ENCODE results near the gene PEDS1. TPM values are rescaled to one million over a fixed set of nuclear protein-coding genes. Genes with fewer than 3 reads are reported as not detected.

PEDS1 gene
- total and polyA plus RNA-seq, 2 of the 8 experiments (the other 6 are each of a cell fraction or from before 2014, with no cell fraction given): 28.9 to 75.9 TPM

DNA sequence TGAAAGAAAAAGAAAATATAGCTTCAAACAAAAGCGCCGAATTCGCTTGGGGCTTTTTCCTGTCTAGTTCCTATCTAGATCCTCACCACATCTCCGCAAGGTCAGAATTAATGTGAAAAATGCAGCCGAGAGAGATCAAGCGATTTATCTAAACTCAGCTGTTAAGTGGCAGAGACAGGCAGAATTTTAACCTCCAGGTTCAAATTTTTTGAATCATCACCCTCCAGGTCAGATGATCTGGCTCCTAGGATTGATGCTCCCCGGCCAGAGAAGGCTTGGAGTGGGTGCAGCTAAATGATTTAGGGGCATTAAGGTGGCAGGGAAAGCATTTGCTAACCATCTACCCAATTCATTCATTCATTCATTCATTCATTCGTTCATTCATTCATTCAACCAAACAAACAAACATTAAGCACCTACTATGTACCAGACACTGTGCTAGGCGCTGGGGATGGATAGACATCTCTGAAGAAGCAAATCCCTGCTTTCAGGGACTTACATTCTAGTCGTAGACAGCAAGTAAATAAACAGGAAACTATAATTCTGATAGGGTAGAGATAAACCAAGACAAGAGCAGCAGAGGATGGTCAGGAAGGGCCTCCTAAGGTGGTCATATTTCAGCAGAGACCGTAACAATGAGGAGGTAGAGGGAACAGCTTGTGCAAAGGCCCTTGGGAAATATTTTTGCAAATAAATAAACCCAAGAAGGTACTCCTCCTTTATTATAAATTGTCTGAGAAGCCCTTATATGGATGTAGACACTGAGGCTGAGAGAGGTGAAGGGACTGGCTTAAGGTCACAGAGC lies 39.9 kb downstream of the PEDS1 start (continued):
- TF ChIP-seq HDAC2 (IDR thresholded peaks at IDR 0.05; ENCODE audit: borderline replicate concordance in 1 of 2, low read depth in 2 of 2, low read length in 2 of 2) (no peak), JUN (IDR thresholded peaks at IDR 0.05; ENCODE audit: low read depth, low read length) (no peak), CBX5 (IDR thresholded peaks at IDR 0.05; ENCODE audit: low read depth, low read length) (no peak), SP1 (IDR thresholded peaks at IDR 0.05; ENCODE audit: low read depth, low read length) (no peak), BCL11A (IDR thresholded peaks at IDR 0.05; ENCODE audit: low read depth in 2 of 2, low read length in 2 of 2) (no peak)
- TF ChIP-seq, protein P1, sequence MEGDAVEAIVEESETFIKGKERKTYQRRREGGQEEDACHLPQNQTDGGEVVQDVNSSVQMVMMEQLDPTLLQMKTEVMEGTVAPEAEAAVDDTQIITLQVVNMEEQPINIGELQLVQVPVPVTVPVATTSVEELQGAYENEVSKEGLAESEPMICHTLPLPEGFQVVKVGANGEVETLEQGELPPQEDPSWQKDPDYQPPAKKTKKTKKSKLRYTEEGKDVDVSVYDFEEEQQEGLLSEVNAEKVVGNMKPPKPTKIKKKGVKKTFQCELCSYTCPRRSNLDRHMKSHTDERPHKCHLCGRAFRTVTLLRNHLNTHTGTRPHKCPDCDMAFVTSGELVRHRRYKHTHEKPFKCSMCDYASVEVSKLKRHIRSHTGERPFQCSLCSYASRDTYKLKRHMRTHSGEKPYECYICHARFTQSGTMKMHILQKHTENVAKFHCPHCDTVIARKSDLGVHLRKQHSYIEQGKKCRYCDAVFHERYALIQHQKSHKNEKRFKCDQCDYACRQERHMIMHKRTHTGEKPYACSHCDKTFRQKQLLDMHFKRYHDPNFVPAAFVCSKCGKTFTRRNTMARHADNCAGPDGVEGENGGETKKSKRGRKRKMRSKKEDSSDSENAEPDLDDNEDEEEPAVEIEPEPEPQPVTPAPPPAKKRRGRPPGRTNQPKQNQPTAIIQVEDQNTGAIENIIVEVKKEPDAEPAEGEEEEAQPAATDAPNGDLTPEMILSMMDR (IDR thresholded peaks at IDR 0.05; ENCODE audit: control extremely low read depth in 1 of 3, insufficient read depth in 1 of 3, low read depth in 1 of 3, low read length in 3 of 3): no peak
- TF ChIP-seq, protein P2, sequence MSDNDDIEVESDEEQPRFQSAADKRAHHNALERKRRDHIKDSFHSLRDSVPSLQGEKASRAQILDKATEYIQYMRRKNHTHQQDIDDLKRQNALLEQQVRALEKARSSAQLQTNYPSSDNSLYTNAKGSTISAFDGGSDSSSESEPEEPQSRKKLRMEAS (IDR thresholded peaks at IDR 0.05): no peak
